ENCODE measurements around the gene HSF5. TPM values are rescaled to one million over a fixed set of nuclear protein-coding genes. Genes with fewer than 3 reads are reported as not detected.

Gene HSF5, protein sequence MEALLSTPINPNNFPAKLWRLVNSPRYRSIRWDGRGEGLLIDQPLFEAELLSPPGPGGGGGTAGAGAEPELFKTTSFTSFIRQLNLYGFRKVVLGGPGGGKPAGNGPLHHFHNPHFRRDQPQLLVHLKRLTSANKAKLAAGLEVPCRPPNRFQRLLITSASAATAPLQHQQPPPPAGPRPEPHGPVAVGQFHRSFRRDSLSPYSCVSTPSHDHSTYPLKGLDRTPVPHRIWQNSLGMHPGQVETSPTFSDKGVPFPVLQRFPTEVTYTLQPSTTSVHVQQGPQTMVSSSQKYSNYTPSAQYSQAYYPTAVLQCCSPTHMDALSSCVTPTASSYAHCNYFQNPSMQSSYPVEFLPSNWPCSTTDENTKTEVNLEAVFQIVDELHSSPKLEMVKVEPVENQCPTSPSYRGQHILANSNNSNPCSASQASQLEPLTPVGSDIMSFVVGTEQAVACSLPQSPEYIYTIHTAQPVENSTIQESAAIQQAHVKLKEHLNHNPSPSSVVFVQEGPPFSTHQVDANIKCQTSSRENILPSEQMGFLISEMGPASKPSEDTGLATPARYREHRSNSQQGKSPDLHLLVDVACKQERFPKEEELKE
- 0.80 and 0.91 TPM in 2 replicates for total RNA-seq

DNA sequence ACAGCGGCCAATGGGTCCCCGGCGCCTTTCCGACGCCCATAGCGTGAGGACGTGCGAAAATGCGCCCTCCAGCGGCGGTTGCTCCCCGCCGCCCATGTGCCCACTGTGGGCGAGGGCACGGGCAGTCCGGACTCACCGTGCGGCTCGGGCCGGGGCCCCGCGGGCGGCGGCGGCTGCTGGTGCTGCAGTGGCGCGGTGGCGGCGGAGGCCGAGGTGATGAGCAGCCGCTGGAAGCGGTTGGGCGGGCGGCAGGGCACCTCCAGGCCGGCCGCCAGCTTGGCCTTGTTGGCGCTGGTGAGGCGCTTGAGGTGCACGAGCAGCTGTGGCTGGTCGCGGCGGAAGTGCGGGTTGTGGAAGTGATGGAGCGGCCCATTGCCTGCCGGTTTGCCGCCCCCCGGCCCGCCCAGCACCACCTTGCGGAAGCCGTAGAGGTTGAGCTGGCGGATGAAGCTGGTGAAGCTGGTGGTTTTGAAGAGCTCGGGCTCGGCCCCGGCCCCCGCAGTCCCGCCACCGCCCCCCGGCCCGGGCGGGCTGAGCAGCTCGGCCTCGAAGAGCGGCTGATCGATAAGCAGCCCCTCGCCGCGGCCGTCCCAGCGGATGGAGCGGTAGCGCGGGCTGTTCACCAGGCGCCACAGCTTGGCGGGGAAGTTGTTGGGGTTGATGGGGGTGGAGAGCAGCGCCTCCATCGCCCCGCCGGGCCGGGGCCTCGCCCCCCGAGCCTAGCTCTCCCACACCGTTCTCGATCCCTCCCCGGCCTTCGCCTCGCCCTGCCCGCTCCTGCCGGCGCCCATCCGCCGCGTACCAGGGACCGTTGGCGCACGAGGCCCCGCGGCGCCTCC, at the start of gene HSF5:
HSF5 (minus strand) TSS at position 820 of the 839 bp plus-strand sequence; CDS start at position 686, 134 bp downstream.
- H3K4me3 Mint-ChIP-seq: peak within 1 kb of the TSS; percentile 37

DNA sequence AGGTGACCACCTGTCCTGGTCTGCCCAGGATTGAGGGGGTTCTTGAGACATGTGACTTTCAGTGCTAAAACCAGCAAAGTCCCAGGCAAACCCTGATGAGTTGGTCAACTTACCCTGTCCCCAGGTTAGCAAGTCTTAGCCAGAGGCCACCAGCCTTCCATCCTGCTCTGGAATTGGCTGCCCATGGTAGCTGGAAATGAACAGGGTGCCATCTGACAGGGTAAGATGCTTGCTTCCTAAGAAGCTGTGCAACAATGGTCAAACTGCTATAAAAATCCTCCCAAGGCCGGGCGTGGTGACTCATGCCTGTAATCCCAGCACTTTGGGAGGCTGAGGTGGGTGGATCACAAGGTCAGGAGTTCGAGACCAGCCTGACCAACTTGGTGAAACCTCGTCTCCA, 49.1 kb upstream of the HSF5 start:
- Mint-ChIP-seq H3K27me3 (peaks cover 32% of the 10 kb centered on the region), H3K36me3 (ENCODE audit: low read depth) (no peaks in the 10 kb centered on the region), H3K9me3 (no peaks in the 10 kb centered on the region), H3K27ac (no peak overlapping the region), H3K4me1 (peaks cover 1% of the 10 kb centered on the region), H3K4me3 (no peak overlapping the region)
- intact Hi-C loops (cut with micrococcal nuclease): no loop called here
- DNase-seq: peak; percentile 47

More for the DNA sequence above, at the start of gene HSF5:
- intact Hi-C loops (cut with micrococcal nuclease): no loop called here
- Mint-ChIP-seq H3K27ac (no peak within 1 kb of the TSS), H3K27me3 (no peaks in the 10 kb centered on the region), H3K9me3 (no peaks in the 10 kb centered on the region), H3K4me1 (peaks cover 7% of the 10 kb centered on the region), H3K36me3 (ENCODE audit: low read depth) (peaks cover 36% of the 10 kb centered on the region)
- peak; percentile 88 for DNase-seq

DNA sequence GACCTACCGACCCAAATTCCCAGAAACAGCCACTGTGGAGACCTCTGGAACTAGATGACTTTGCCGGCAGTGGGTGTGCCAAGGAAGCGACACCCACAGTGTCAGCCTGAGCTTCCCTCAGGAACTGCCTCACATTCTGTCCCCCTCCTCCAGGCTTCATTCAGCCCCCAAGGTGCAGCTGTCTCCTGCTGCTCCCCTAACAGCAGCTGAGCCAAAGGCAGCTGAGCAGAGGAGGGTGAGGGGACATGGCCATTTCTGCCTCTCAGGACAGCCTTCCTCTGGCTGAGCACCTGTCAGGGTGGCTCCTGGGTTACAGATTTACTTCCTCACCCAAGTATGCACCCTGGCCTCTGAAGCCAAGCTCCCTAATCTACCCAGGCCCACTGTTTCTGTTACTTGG, 48.3 kb upstream of the HSF5 start:
- intact Hi-C loops (cut with micrococcal nuclease): no loop called here
- Mint-ChIP-seq H3K4me1 (peaks cover 3% of the 10 kb centered on the region), H3K36me3 (ENCODE audit: low read depth) (no peaks in the 10 kb centered on the region), H3K9me3 (no peaks in the 10 kb centered on the region), H3K27ac (no peak overlapping the region), H3K4me3 (no peak overlapping the region), H3K27me3 (peaks cover 34% of the 10 kb centered on the region)
- peak; percentile 47 for DNase-seq

DNA sequence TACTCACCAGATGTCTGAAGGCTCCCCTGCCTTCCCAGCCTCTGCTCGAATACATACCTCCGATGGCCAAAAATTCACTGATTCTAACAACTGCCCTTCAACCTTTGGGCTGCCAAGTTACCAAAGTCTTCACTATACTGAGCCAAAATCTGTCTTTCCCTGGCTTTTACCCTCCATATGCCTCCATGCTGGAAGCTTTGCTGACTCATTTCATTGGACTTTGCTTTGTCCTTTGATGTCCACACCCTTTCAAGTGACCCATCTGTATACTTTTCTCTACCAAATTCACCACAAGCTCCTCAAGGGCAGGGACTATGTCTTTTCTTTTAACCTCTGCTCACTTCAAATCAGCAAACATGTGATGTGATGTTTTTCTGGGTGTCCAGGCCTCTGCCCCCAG, 47.2 kb upstream of the HSF5 start:
- no peaks in the 10 kb centered on the region for H3K36me3 Mint-ChIP-seq (ENCODE audit: low read depth)
- H3K4me1 Mint-ChIP-seq: peaks cover 3% of the 10 kb centered on the region
- DNase-seq: no peak
- peaks cover 38% of the 10 kb centered on the region for H3K27me3 Mint-ChIP-seq
- intact Hi-C loops (cut with micrococcal nuclease): no loop called here
- no peaks in the 10 kb centered on the region for H3K9me3 Mint-ChIP-seq
- H3K4me3 Mint-ChIP-seq: no peak overlapping the region
- H3K27ac Mint-ChIP-seq: no peak overlapping the region

DNA sequence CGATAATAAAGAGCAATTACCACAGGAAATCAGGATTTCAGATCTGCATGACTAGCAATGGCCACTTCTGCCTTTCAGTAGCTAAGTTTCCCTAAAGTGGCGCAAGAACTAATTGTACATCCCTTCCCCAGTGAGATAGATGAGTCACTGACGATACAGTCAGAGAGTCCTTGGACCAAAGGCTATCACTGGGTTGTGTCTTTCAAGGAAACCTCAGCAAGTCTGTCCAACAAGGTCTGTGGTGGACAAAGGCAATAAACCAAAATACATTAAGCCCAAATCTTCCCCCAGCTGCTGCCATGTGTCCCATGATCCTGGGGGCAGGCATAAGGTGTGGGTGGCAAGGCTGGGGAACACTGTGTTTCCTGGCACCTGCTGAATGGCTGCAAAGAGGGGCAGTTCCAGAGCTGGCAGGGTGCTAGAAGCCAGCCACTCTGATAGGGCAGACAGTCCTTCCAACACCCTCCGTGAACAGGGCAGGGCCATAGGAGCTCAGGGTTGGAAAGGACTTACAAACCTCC, 46.8 kb upstream of the HSF5 start:
- Mint-ChIP-seq H3K4me1 (peaks cover 3% of the 10 kb centered on the region), H3K4me3 (no peak overlapping the region), H3K27me3 (peaks cover 39% of the 10 kb centered on the region)

DNA sequence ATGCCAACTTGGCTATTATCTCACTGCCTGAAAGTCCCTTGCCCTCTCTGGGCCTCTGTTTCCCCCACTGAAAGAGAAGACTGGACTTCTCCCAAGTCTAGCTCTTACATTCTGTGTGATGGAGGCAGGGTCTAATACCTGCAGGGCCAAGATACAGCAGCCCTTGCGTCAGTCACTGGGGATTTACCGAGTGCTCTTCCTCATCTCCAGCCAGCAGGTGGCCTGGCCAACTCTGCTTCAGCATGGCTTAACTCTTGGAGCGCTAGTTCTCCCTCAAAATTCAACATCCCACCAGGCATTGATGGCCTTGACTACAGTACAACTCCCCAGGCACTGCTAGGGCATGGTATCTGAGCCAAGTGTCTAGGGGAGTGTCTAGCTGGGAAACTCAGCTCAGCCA, 46.1 kb upstream of the HSF5 start:
- Mint-ChIP-seq H3K4me3 (no peak overlapping the region), H3K27me3 (peaks cover 43% of the 10 kb centered on the region), H3K36me3 (ENCODE audit: low read depth) (no peaks in the 10 kb centered on the region), H3K4me1 (peaks cover 3% of the 10 kb centered on the region), H3K27ac (no peak overlapping the region), H3K9me3 (no peaks in the 10 kb centered on the region)
- DNase-seq: no peak
- intact Hi-C loops (cut with micrococcal nuclease): no loop called here

More for the DNA sequence above, 46.8 kb upstream of the HSF5 start:
- intact Hi-C loops (cut with micrococcal nuclease): no loop called here
- DNase-seq: no peak
- Mint-ChIP-seq H3K27ac (no peak overlapping the region), H3K36me3 (ENCODE audit: low read depth) (no peaks in the 10 kb centered on the region), H3K9me3 (no peaks in the 10 kb centered on the region)

DNA sequence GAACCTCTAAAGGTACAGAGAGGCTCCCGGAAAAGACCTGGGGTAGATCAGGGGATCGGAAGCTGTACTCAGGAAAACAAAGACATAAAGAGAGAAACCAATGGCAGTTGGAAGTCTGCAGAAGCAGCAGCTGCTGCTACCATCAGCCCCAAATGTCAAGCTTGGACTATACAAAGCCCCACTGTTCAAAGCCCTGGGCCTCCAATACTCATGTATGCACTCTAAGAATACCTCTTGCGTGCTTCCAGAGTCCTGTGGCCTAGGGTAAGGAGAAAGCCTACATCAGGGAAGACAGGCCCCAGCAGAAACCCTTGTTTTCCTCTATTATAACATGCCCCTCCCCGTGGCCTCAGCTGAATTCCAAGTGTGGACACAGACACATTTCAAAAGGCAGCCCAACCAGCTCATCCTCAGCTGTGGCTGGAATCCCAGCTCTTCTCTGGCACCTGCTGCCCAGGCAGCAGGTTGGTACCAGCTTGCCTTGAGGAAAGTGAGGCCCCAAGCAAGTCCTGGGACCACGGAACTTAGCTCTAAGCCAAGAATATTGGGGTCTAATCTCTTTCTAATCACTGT, 45.5 kb upstream of the HSF5 start:
- intact Hi-C loops (cut with micrococcal nuclease): no loop called here
- H3K9me3 Mint-ChIP-seq: no peaks in the 10 kb centered on the region
- DNase-seq: no peak
- peaks cover 6% of the 10 kb centered on the region for H3K4me1 Mint-ChIP-seq
- H3K4me3 Mint-ChIP-seq: no peak overlapping the region
- H3K27me3 Mint-ChIP-seq: peaks cover 44% of the 10 kb centered on the region
- no peaks in the 10 kb centered on the region for H3K36me3 Mint-ChIP-seq (ENCODE audit: low read depth)
- no peak overlapping the region for H3K27ac Mint-ChIP-seq

DNA sequence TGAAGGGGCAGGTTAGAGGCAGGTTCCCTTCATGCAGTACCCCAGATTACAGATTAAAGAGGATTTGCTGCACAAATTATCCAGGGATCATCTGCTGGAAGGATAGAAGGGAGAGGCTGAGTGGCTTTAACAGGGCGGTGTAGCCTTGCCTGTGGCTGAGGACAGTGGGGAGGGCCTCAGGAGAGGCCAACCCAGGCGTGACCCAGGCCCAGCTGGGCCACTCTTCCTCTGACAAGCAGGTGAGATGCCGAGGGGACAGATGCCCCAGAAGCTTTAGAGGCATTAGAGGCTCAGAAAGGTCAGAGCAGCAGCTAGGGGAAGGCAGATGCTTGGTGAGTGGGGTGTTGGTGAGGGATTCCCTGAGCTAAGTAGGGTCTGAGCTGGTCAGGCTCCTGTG, 44.3 kb upstream of the HSF5 start:
- no peak for DNase-seq
- no peaks in the 10 kb centered on the region for H3K9me3 Mint-ChIP-seq
- H3K4me3 Mint-ChIP-seq: peak overlapping the region; percentile 18
- H3K27ac Mint-ChIP-seq: no peak overlapping the region
- peaks cover 6% of the 10 kb centered on the region for H3K4me1 Mint-ChIP-seq
- no peaks in the 10 kb centered on the region for H3K36me3 Mint-ChIP-seq (ENCODE audit: low read depth)
- H3K27me3 Mint-ChIP-seq: peaks cover 44% of the 10 kb centered on the region
- intact Hi-C loops (cut with micrococcal nuclease): no loop called here

DNA sequence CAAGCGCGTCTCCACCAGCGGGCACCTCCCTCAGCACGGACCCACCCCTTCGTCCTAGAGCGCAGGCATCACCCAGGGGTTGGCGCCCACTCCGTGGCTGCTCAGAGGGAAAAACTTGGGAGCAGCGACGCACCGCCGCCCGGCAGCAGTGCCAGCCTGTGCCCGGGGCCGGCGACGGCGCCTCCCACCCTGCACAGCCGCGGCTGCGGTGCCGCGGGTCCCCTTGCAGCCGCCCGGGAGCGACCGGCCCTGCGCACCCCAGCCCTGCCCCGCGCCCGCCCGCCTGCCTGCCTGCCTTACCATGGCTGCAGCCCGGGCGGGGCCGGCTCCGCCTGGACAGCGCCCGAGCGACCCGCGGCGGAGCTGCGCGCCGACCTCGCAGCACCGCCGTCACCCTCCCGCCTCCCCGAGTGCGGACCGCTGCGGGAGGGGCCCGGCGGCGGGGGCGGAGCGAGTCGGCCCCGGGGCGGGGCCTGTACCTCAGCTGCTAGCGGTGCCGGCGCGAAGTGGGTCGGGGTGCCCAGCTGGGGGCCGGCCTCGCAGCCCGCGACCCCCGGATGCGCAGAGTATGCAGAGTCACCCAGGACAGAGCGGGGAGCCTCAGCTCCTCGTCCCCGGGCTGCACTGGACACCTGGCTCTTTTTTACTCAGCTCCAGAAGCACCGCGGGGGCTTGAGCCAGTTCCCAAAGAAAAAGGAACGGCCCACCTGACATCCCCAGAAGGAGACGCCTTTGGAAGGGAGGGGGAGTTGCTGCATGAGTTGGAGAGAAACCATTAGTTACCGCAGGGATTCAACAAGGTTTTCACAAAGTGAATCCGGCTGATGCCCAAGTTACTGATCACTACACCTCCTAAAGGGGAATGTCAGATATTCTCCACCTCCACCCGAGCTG, 43.7 kb upstream of the HSF5 start:
- Mint-ChIP-seq H3K27me3 (peaks cover 44% of the 10 kb centered on the region), H3K36me3 (ENCODE audit: low read depth) (no peaks in the 10 kb centered on the region), H3K4me1 (peaks cover 13% of the 10 kb centered on the region), H3K27ac (no peak overlapping the region), H3K9me3 (no peaks in the 10 kb centered on the region), H3K4me3 (peak overlapping the region; percentile 64)
- intact Hi-C loops (cut with micrococcal nuclease): no loop called here
- DNase-seq: peak; percentile 94

DNA sequence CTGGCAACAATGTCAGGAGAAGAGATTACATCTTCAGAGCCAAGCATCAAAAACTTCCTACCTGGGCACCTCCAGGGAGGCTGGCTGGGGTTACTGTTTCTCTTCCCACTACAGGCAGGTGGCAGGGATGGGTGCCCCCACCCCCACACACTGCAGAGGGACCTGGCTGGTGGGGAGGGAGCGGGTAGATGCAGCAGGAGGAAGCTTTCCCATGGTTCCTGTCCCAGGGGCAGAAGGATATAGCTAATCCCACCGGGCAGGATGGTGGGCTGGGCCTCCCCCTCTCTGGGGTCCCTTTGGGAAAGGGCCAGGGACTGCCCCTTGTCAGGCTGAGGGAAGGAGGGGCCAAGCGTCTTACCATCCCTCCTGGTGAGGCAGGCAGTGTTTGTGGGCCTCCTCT, 42.9 kb upstream of the HSF5 start:
- Mint-ChIP-seq H3K27me3 (peaks cover 43% of the 10 kb centered on the region), H3K36me3 (ENCODE audit: low read depth) (no peaks in the 10 kb centered on the region), H3K4me3 (peak overlapping the region; percentile 40), H3K27ac (no peak overlapping the region), H3K9me3 (no peaks in the 10 kb centered on the region), H3K4me1 (peaks cover 18% of the 10 kb centered on the region)
- intact Hi-C loops (cut with micrococcal nuclease): no loop called here
- DNase-seq: peak; percentile 54

DNA sequence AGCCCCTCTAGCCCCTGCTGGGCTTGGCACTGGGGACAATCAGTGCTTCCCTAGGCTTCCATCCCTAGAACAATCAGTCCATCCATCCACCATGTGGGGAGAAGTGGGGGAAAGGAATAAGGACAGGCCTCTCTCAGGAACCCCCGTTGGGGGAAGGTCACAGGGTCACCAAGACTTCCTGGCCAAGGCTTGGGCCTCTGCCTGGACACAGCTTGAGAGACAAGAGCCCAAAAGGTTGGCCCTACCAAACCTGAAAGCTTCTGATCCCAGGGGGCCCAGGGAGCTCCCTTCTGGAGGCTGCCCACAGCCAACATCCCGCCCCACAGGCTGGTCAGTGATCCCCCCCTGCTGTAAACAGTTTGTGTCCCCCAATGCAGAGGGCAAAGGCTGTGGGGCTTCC, 42.4 kb upstream of the HSF5 start:
- intact Hi-C loops (cut with micrococcal nuclease): no loop called here
- peaks cover 38% of the 10 kb centered on the region for H3K27me3 Mint-ChIP-seq
- peak overlapping the region; percentile 40 for H3K4me3 Mint-ChIP-seq
- H3K9me3 Mint-ChIP-seq: no peaks in the 10 kb centered on the region
- H3K36me3 Mint-ChIP-seq (ENCODE audit: low read depth): no peaks in the 10 kb centered on the region
- H3K27ac Mint-ChIP-seq: no peak overlapping the region
- DNase-seq: no peak
- peaks cover 18% of the 10 kb centered on the region for H3K4me1 Mint-ChIP-seq

DNA sequence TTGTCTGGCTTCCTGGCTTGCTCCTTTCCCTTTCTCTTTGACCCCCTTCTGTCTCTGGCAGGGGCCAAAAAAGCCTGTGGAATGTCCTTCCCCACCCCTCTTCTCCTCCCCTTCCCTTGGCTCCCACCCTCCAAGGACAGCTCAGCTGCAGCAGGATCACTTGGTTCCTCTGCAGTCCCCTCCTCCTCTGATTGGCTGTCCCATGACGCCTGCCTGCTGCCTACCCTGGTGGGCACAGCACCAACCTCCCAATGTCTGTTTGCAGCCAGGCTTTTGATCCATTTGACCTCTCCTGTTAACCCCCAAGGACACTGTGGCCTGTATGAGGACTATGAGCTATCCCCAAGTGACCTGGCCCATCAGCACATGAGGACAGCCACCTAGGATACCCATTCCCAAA, 41.1 kb upstream of the HSF5 start:
- Mint-ChIP-seq H3K9me3 (no peaks in the 10 kb centered on the region), H3K4me1 (peaks cover 21% of the 10 kb centered on the region), H3K36me3 (ENCODE audit: low read depth) (no peaks in the 10 kb centered on the region), H3K27ac (no peak overlapping the region), H3K27me3 (peaks cover 27% of the 10 kb centered on the region), H3K4me3 (no peak overlapping the region)
- intact Hi-C loops (cut with micrococcal nuclease): no loop called here
- DNase-seq: no peak

DNA sequence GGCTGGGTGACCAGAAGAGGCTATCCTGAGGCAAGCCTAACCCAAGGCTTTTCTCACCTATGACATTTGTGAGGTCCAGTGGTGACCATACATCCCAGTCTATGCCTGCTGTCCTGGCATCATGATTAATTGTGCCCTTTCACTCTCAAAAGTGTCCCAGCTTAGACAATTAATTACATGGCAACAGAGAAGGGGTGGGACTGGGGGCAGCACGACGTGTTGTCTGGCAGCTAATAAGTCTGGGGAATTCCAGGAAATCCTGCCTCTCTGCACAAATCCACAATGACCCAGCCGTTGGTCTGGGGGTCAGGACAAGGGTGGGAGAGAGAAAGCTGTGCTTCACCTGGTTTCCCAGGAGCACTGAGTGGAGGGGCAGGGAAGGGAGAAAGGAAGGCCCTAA, 40.2 kb upstream of the HSF5 start:
- Mint-ChIP-seq H3K27me3 (peaks cover 26% of the 10 kb centered on the region), H3K27ac (no peak overlapping the region), H3K4me1 (peaks cover 21% of the 10 kb centered on the region), H3K9me3 (no peaks in the 10 kb centered on the region), H3K36me3 (ENCODE audit: low read depth) (no peaks in the 10 kb centered on the region), H3K4me3 (no peak overlapping the region)
- no peak for DNase-seq
- intact Hi-C loops (cut with micrococcal nuclease): no loop called here
